Measurements from ENCODE around the gene DCAF11.

- TF ChIP-seq CTCF (conservative IDR thresholded peaks at IDR 0.05; ENCODE audit: low read depth, low read length): no peak
- no peak for TF ChIP-seq EZH2 (IDR thresholded peaks at IDR 0.05; ENCODE audit: low read length, unreplicated experiment)
- no peak for TF ChIP-seq EZH2phosphoT487 (IDR thresholded peaks at IDR 0.05; ENCODE audit: borderline replicate concordance, low read length)
Measured at GRCh38 chr14:24151404-24152080, 37.0 kb downstream of the DCAF11 start.
